Omental fat pad (tissue), 4 donors: Measurements from ENCODE around the gene CEACAM7. TPM values are rescaled to one million over a fixed set of nuclear protein-coding genes. Genes with fewer than 3 reads are reported as not detected.

ENCODE experiments used
- ATAC-seq: fragments of 150-250 bp; one replicate; pipeline ENCODE4 v1.9.1; 2016; ENCODE audit warnings: mild to moderate bottlenecking, moderate library complexity; ENCODE audit not compliant: low FRiP score
- DNase-seq: peaks from one replicate; pipeline ENCODE4 v3.0.0-alpha.2; 2019; ENCODE audit warnings: low spot score
- CTCF ChIP-seq, 3 donors: fragments of 450-650 bp; IDR thresholded peaks; one replicate each; pipeline ENCODE4 v1.5.1; 2016 to 2017; ENCODE audit warnings: antibody characterized with exemption in 3 of 3, mild to moderate bottlenecking in 3 of 3, moderate library complexity in 2 of 3
- total RNA-seq, 4 donors: library from RNA; depleted of rRNA; stranded (reverse); fragments of >200 nt; gene quantifications; one replicate each; pipeline ENCODE4 v1.1.0, GENCODE V29; 2016

CEACAM7 gene
- total RNA-seq, 4 donors from 2014 or later: not detected

GRCh38 chr19:41700381-41701195 is 12.5 kb upstream of the CEACAM7 start:
- DNase-seq (no peak), ATAC-seq (no peak)
- no peak for TF ChIP-seq CTCF (IDR thresholded peaks at IDR 0.05)

- no peak for DNase-seq
- no peak for TF ChIP-seq CTCF (IDR thresholded peaks at IDR 0.05)
- no peak for ATAC-seq
These were observed 11.9 kb upstream of the CEACAM7 start for GRCh38 chr19:41699968-41700323.

- no peak for DNase-seq
- no peak for ATAC-seq
These were observed 11.3 kb upstream of the CEACAM7 start for GRCh38 chr19:41699231-41699967.

GRCh38 chr19:41698746-41699230 is 10.7 kb upstream of the CEACAM7 start:
- DNase-seq (no peak), ATAC-seq (no peak)
- TF ChIP-seq CTCF (IDR thresholded peaks at IDR 0.05): no peak

More at GRCh38 chr19:41699231-41699967, 11.3 kb upstream of the CEACAM7 start:
- no peak for TF ChIP-seq CTCF (IDR thresholded peaks at IDR 0.05)

GRCh38 chr19:41697198-41697855 is 9.3 kb upstream of the CEACAM7 start:
- no peak for DNase-seq
- ATAC-seq: no peak
- TF ChIP-seq CTCF (IDR thresholded peaks at IDR 0.05): no peak

- DNase-seq (no peak), ATAC-seq (no peak)
- TF ChIP-seq CTCF (IDR thresholded peaks at IDR 0.05): no peak
These were observed 8.5 kb upstream of the CEACAM7 start for GRCh38 chr19:41696402-41697197.
